Heart right ventricle (tissue), 16 donors: ENCODE measurements around the gene TTYH3. TPM values are rescaled to one million over a fixed set of nuclear protein-coding genes. Genes with fewer than 3 reads are reported as not detected.
"Not testable (repeated sequence)": the region's sequence is repeated elsewhere in the genome, so short reads cannot be mapped to it uniquely, and the experiment has no call there.

Experiments
- ATAC-seq, 8 donors: fragments of 200-7000 bp; cut with Tn5 transposase; one replicate each; pipeline ENCODE4 v1.9.1; 2020; ENCODE audit warnings: mild to moderate bottlenecking in 8 of 8, moderate library complexity in 8 of 8, moderate number of reproducible peaks in 1 of 8
- DNase-seq, 2 donors: peaks; one replicate each; pipeline ENCODE4 v3.0.0-alpha.2; 2020
- H3K27ac ChIP-seq, 10 donors: fragments of 200-600 bp; sonication (generic) in 2 of 10; one replicate each; pipeline versions ENCODE4 v1.5.0 to v1.8.0; 2020 to 2022; ENCODE audit warnings: mild to moderate bottlenecking in 3 of 10
- H3K27me3 ChIP-seq, 7 donors: fragments of 200-600 bp; one replicate each; pipeline ENCODE4 v1.8.0; 2021 to 2022; ENCODE audit warnings: mild to moderate bottlenecking in 2 of 7
- H3K36me3 ChIP-seq, 9 donors: fragments of 200-600 bp; sonication (generic) in 1 of 9; one replicate each; pipeline versions ENCODE4 v1.5.0 to v1.8.0; 2020 to 2022; ENCODE audit warnings: mild to moderate bottlenecking in 2 of 9
- H3K4me1 ChIP-seq, 9 donors: fragments of 200-600 bp; sonication (generic) in 1 of 9; one replicate each; pipeline versions ENCODE4 v1.5.0 to v1.8.0; 2020 to 2022; ENCODE audit warnings: mild to moderate bottlenecking in 4 of 9
- H3K4me3 ChIP-seq, 10 donors: fragments of 200-600 bp; sonication (generic) in 2 of 10; one replicate each; pipeline versions ENCODE4 v1.5.0 to v1.8.0; 2020 to 2022; ENCODE audit warnings: mild to moderate bottlenecking in 7 of 10, moderate library complexity in 2 of 10
- H3K9me3 ChIP-seq, 11 donors: fragments of 200-600 bp in 10 of 11; sonication (generic) in 2 of 11; one replicate each; pipeline versions ENCODE4 v1.5.0 to v1.8.0; 2013 to 2022; ENCODE audit warnings: mild to moderate bottlenecking in 2 of 11, control low read depth in 1 of 11, moderate library complexity in 1 of 11
- WGBS, 2 donors: extraction: QIAGEN DNeasy Blood & Tissue Kit; methylation state at CpG; one replicate each; pipeline ENCODE4 v1.1.7; 2013; ENCODE audit warnings: inconsistent platforms in 1 of 2; 5-methylcytosine and 5-hydroxymethylcytosine counted together
- intact Hi-C, 10 donors: fragments of 100-400 bp; cut with DNase I; formaldehyde crosslinking; loops; one replicate each; pipeline versions ENCODE4 v1.11.1 to v1.14.2; 2022
- polyA plus RNA-seq, 2 donors: library from polyadenylated mRNA; stranded (reverse); fragments of 200-250 nt; gene quantifications; one replicate each; pipeline ENCODE4 v1.2.3, GENCODE V29; 2013
- total RNA-seq, 10 donors: library from RNA; stranded (reverse); fragmentation: NEBNext Ultra II Directional in 3 of 10; extraction: Animal tissue kit (Norgen Biotek cat#: 25700) in 3 of 10; gene quantifications; one replicate each; pipeline versions ENCODE4 v1.2.1 to v1.2.4, GENCODE V29; 2021 to 2023
- TF ChIP-seq, protein P1 (sequence below), 9 donors: fragments of 200-600 bp; sonication (generic) in 2 of 9; IDR thresholded peaks; one replicate each; pipeline versions ENCODE4 v1.5.0 to v1.8.0; 2021 to 2022; ENCODE audit warnings: antibody characterized with exemption in 9 of 9, mild to moderate bottlenecking in 5 of 9, moderate library complexity in 1 of 9
- donor health status: Arrhythmogenic right ventricular cardiomyopathy.
- donor health status: ischemic (EF 13 %, LVEDD 7.1; RV severe dilation, severe dysfunction).
- donor health status: healthy with polysubstance abuse.
- donor health status: DM: no; HTN: yes; CAD: no.
- donor health status: DM: no; HTN: no; CAD: no.
- donor health status: ischemic (EF 25% LVEDD 6.9; RV normal size, moderate dysfunction).
- donor health status: ischemic (EF 25% LVEDD 5.7; RV mildly dilated, moderate dysfunction).
- donor health status: healthy.
- donor health status: DM: yes; HTN: yes; CAD: no.
- donor health status: Ischemic cardiomyopathy.
- donor health status: ischemic (EF 35%, LVEDD 5.7; RV mildly dilated, moderate dysfunction).
- donor health status: nonischemic (EF 11% LVEDD 7.7; RV severe dilation, severe dysfunction).
- donor health status: DM: yes; HTN: yes; CAD: no.
- donor health status: PGD.
- donor health status: ischemic (EF 29% LVEDD 5.4; RV normal size, mild dysfunction).
- donor health status: nonischemic (EF 23%, LVEDD 6.1; RV moderate dilation, normal function).

TTYH3 gene
- total and polyA plus RNA-seq, 12 donors = 7.0 to 37.5 (median 9.0) TPM

DNA sequence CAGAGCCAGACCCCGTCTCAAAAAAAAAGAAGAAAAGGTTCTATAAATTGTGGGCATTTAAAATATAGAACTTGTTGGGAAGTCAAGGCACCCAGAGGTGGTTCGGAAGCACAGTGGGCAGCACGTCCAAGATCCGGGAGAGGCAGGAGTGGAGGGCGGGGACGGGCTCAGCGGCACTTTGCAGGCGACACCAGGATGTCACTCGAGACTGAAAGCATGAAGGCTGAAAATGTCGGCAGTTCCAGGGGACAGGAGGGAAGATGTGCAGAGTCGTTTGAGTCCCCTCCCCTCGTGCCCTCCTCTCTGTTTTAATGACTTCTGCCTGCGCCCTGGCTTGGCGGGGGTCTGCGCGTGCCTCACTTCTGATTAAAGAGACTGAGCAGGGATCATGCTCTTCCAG, 42.4 kb upstream of the TTYH3 start:
- Histone ChIP-seq H3K36me3 (peaks cover 0 to 84% (median 28%) of the 10 kb centered on the region in 9 donors), H3K9me3 (no peaks in the 10 kb centered on the region), H3K4me1 (no peaks in the 10 kb centered on the region), H3K27me3 (no peaks in the 10 kb centered on the region), H3K27ac (no peak overlapping the region), H3K4me3 (no peak overlapping the region)
- ATAC-seq = no peak
- intact Hi-C loops = no loop called here
- DNase-seq = no peak
- TF ChIP-seq, protein P1, sequence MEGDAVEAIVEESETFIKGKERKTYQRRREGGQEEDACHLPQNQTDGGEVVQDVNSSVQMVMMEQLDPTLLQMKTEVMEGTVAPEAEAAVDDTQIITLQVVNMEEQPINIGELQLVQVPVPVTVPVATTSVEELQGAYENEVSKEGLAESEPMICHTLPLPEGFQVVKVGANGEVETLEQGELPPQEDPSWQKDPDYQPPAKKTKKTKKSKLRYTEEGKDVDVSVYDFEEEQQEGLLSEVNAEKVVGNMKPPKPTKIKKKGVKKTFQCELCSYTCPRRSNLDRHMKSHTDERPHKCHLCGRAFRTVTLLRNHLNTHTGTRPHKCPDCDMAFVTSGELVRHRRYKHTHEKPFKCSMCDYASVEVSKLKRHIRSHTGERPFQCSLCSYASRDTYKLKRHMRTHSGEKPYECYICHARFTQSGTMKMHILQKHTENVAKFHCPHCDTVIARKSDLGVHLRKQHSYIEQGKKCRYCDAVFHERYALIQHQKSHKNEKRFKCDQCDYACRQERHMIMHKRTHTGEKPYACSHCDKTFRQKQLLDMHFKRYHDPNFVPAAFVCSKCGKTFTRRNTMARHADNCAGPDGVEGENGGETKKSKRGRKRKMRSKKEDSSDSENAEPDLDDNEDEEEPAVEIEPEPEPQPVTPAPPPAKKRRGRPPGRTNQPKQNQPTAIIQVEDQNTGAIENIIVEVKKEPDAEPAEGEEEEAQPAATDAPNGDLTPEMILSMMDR (IDR thresholded peaks at IDR 0.05) = no peak
- WGBS, 2 donors = 91 to 95% methylated on average over 16 of the region's 16 CpGs

DNA sequence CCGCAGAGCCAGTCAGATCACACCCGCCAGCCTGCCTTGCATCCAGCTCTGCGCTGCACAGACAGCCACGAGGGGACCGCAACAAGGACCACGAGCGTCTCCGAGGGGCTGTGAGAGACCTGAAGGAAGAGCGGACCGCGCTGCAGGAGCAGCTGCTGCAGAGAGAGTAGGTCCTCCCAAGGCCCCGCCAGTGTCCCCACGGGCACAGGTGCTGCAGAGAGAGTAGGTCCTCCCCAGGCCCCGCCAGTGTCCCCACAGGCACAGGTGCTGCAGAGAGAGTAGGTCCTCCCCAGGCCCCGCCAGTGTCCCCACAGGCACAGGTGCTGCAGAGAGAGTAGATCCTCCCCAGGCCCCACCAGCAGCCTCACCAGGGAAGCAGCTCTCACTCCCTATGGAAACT, 41.8 kb upstream of the TTYH3 start:
- WGBS, 2 donors = 94 to 95% methylated on average over 15 of the region's 15 CpGs

DNA sequence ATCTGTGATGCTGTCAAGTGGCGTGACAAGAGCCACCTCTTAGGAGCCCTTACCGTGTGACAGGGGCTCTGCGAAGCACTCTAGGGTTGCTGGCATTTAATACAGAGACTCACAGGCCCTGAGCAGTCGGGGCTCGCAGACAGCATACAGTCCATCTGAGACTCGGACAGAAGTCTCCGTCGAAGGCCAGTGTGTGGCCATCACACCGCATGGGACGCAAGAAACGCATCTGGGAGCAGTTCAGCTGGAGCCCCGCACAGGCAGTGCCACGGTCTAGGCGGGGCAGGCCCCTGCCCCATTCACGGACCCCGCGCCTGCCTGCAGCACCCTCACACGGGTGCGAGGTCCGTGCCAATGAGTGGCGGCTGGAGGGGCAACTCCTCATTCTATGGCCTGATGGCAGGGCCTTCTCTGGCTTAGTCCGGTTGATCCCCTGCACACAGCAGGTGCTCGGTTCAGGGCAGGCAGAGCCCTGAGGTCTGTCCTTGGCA, 39.4 kb upstream of the TTYH3 start:
- H3K4me1 ChIP-seq = no peaks in the 10 kb centered on the region
- intact Hi-C loops = no loop called here
- ATAC-seq = peak in 1 of 8 donors; percentile 17
- no peaks in the 10 kb centered on the region for H3K27me3 ChIP-seq
- TF ChIP-seq, protein P1 (IDR thresholded peaks at IDR 0.05) = no peak
- no peak for DNase-seq
- peaks cover 0 to 86% (median 25%) of the 10 kb centered on the region in 9 donors for H3K36me3 ChIP-seq
- no peaks in the 10 kb centered on the region for H3K9me3 ChIP-seq
- WGBS, 2 donors = 97% methylated on average over 23 of the region's 23 CpGs
- no peak overlapping the region for H3K4me3 ChIP-seq
- no peak overlapping the region for H3K27ac ChIP-seq

More for the DNA sequence above, 41.8 kb upstream of the TTYH3 start:
- H3K27ac ChIP-seq, H3K27me3 ChIP-seq, intact Hi-C loops, ATAC-seq, H3K9me3 ChIP-seq, H3K4me1 ChIP-seq, DNase-seq, H3K4me3 ChIP-seq: not testable (repeated sequence)
- peaks cover 0 to 84% (median 28%) of the 10 kb centered on the region in 9 donors for H3K36me3 ChIP-seq

DNA sequence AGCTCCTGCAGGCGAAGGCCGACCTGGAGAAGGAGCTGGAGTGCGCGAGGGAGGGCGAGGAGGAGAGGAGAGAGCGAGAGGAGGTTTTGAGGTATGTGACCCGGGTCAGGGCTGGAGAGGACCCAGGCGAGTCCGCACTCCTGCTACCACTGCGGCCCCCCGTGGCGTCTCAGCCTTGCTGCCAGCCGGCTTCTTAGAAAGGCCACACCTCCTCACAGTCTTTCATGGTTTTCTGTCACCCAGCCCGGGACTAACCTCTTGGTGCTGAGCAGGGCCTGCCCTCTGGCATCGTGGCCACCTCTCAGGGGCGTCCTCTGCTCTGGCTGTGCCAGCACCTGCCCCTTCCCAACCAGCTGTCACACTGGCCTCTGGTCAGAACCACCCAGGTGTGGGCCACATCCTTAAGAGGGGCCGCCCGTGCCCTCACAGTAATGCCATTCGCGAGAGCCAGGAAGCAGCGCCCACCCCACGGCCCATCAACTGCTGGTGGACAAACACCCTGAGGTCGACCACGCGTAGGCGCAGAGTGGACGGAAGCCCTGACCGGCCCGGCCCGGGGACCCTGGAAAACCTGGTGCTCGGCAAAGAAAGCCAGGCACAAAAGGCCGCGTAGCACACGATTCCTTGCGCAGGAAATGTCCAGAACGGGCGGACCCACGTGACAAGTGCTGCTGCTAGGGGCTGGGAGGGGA, 38.6 kb upstream of the TTYH3 start:
- TF ChIP-seq, protein P1 (IDR thresholded peaks at IDR 0.05) = no peak
- H3K27me3 ChIP-seq = no peaks in the 10 kb centered on the region
- H3K9me3 ChIP-seq = no peaks in the 10 kb centered on the region
- H3K4me1 ChIP-seq = no peaks in the 10 kb centered on the region
- WGBS, 2 donors = 95% methylated on average over 38 of the region's 38 CpGs
- no peak for DNase-seq
- H3K27ac ChIP-seq = no peak overlapping the region
- H3K36me3 ChIP-seq = peaks cover 0 to 89% (median 19%) of the 10 kb centered on the region in 9 donors
- peak in 1 of 8 donors; percentile 26 for ATAC-seq
- intact Hi-C loops = no loop called here
- no peak overlapping the region for H3K4me3 ChIP-seq

DNA sequence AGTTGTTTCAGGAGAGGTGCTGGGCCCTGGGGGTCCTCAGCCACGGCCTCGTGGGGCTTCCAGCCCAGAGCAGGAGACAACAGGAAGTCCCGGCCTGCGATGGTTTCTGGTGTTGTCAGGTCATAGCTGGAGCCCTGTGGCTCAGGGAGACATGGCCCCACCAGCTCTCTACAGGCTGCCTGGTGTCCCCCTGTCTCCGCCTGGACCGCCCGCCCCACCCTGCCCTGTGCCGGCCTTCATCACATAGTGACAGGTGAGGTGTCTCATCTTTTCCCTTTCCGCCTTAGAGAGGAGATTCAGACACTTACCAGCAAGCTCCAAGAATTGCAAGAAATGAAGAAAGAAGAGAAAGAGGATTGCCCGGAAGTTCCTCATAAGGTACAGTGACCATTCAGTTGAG, 37.2 kb upstream of the TTYH3 start:
- TF ChIP-seq, protein P1 (IDR thresholded peaks at IDR 0.05) = no peak
- Histone ChIP-seq H3K36me3 (peaks cover 0 to 99% (median 31%) of the 10 kb centered on the region in 9 donors), H3K27me3 (no peaks in the 10 kb centered on the region), H3K4me3 (no peak overlapping the region), H3K9me3 (no peaks in the 10 kb centered on the region), H3K27ac (no peak overlapping the region), H3K4me1 (peaks cover 0 to 5% (median 0%) of the 10 kb centered on the region in 9 donors)
- WGBS, 2 donors = 82 to 87% methylated on average over 10 of the region's 10 CpGs
- intact Hi-C loops = no loop called here
- DNase-seq = no peak
- no peak for ATAC-seq
